Epithelial cell of proximal tubule (primary cell): Measurements from ENCODE around the gene FYN. TPM values are rescaled to one million over a fixed set of nuclear protein-coding genes. Genes with fewer than 3 reads are reported as not detected.
"Not testable (repeated sequence)": the region's sequence is repeated elsewhere in the genome, so short reads cannot be mapped to it uniquely, and the experiment has no call there.

Experiments used
- DNase-seq: peaks from one replicate; pipeline ENCODE4 v3.0.0-alpha.2; 2011; ENCODE audit warnings: low read depth
- H3K4me3 ChIP-seq: 2 replicates; pipeline ENCODE4 v1.5.1; 2011; ENCODE audit warnings: low read depth, mild to moderate bottlenecking, low read length
- CTCF ChIP-seq: conservative IDR thresholded peaks from 2 replicates; pipeline ENCODE4 v1.5.1; 2012; ENCODE audit warnings: low read depth, mild to moderate bottlenecking, low read length
- total RNA-seq: library from RNA; depleted of rRNA; stranded (reverse); fragments of >200 nt; gene quantifications from 2 replicates; pipeline ENCODE4 v1.2.3, GENCODE V29; 2015

Gene FYN
- total RNA-seq, 1 donor from 2014 or later: 55.4 TPM

DNA sequence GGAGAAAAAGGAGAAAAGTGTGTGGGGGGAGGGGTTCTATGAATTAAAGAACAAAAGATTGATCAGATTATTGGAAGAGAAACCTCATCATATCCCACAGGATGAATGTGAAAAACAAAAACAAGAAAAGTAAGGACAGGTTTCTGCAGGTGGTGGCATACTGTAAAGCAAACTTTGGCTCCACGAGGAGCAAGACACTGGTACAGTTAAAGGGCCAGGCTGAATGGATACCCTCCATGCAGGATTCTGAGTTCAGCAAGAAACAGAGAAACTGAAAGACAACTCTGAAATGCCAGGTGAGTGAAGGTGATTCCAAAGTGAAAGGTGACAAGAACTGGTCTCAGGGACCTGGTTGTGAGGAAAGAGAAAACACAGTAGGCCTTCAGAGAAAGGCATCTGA is 37.4 kb downstream of the FYN start:
- DNase-seq: no peak
- TF ChIP-seq CTCF: no peak
- H3K4me3 ChIP-seq: no peak overlapping the region

DNA sequence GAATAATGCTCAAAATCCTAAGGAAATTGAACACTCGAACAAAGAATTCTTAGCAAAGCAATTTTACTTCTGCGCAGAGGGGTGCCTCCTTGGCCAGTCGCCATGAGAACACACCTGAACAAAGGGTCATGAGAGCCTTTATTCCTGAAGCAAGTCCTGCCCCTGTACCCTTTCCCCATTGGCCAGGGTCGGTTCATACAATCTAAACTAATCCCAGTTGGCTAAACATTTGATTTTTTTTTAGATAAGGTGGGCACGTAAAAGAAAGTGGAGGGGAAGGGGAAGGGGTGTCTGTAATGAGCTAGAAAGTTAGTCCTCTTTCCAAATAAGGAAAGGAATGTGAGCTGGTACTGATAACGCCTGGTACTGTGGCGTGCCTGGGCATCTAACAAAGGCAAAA is 37.9 kb downstream of the FYN start:
- not testable (repeated sequence) for H3K4me3 ChIP-seq, DNase-seq

DNA sequence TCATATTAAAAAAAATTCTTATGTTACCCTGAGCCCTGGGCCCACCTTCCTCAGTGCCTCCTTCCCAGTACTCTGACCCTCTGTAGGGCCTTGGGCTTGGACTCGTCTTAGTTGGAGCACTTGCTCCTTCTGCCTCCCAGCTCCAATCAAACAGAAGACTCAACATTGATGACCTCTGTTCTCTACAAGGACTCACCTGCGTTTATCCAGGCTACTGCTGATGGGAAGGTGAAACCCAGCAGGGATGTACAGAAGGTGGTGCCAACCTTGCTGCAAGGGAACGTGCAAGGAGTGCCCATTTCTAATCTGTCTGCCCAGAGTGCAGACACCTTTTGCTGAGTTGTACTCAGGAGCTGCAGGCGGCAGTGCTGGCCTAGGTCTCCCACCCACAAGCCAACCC is 38.9 kb downstream of the FYN start:
- no peak for DNase-seq
- no peak for TF ChIP-seq CTCF
- H3K4me3 ChIP-seq: no peak overlapping the region

DNA sequence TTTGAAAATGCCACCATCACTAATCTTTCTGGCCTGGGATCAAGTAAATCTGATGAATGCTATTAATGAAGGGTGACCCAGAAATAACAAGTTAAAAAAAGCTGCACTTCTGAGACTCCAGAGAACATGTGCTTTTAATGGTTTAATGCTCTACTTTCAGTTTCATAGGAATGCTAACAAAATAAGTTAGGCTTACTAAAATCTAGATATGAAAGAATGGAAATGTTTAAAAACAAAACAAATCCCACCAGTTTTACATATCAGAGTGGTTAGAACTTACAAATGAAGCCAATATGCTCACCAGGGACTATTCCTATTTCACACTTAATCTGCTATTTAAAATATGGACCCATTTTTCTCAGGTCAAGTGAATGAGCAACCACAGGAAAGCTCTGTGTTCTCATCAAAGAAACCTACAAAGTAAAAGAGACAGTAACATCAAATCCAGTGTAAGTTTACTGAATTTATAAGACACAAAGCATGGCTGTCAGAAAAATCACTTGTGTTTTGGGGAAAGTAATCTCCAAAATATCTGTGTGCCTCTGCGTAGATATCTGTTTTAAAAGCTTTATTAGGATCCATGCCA is 40.3 kb downstream of the FYN start:
- TF ChIP-seq CTCF: no peak
- no peak overlapping the region for H3K4me3 ChIP-seq
- DNase-seq: no peak

- TF ChIP-seq CTCF: no peak
- H3K4me3 ChIP-seq: no peak overlapping the region
- no peak for DNase-seq
Measured at GRCh38 chr6:111831408-111831807, 41.8 kb downstream of the FYN start.

DNA sequence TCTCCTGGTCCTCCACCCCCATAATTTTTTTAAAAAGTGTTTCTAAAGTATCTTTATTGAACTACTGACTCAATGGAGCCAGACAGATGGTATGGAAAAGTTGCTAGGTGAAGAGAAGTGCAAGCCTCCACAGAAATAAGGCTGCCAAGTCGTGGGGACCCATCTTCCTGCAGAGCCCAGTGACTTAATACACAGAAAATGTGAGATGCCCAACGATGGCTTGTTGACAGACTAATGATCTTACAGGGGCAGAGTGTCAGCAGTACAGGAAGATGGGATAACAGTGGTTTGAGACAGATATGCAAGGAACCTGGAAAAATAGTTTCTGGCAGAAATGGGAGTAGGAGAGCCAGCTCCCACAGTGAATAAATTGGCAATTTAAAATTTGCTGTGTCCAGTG is 43.3 kb downstream of the FYN start:
- H3K4me3 ChIP-seq: no peak overlapping the region
- TF ChIP-seq CTCF: no peak
- DNase-seq: no peak

DNA sequence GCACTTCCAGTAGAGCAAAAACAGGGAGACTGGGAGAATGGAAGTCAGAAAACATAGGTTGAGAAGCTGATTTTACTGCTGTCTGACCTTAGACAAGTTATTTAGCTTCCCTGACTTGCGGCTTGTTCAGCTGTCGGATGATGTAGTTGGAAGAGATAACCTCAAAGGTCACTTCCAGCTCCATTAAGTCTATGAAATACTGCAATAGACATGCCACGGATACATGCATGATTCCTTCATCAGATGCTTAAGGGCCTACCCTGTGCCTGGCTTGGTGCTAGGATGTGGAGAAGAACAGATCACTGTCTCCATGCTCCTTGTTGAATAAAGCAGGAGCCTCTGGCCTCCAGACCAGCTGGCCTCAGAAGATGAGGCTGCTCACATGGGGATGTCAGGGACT is 43.7 kb downstream of the FYN start:
- no peak for DNase-seq
- H3K4me3 ChIP-seq: no peak overlapping the region
- no peak for TF ChIP-seq CTCF

DNA sequence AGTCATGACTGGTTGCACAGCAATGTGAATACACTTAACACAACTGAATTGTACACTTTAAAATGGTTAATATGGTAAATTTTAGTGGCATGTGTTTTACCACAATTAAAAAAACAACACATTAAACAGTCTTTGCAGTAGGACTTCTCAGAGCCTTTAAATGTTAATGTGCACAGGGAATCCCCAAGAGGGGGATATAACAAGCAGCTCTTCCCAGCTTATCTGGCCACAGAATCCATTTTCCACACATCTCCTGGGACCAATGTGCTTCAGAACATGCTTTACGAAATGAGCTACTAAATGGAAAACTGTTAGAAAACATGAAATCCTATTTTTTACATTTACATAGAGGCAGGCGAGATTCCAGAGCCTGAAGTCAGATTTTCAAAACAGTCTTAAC is 44.4 kb downstream of the FYN start:
- no peak for DNase-seq
- H3K4me3 ChIP-seq: no peak overlapping the region
- no peak for TF ChIP-seq CTCF
